Smooth muscle cell (in vitro differentiated cells): ENCODE measurements around the gene RASAL2. TPM values are rescaled to one million over a fixed set of nuclear protein-coding genes. Genes with fewer than 3 reads are reported as not detected.

ENCODE experiments used
- DNase-seq: peaks from one replicate; lab custom pipeline; 2025; ENCODE audit not compliant: unreplicated experiment; lab: John Stamatoyannopoulos, UW
- H2AFZ ChIP-seq: fragments of 200-600 bp; sonication (generic); 2 replicates; pipeline ENCODE4 v1.6.0; 2016; ENCODE audit warnings: antibody characterized with exemption, low read depth, mild to moderate bottlenecking
- H3F3A ChIP-seq: fragments of 200-600 bp; sonication (generic); 2 replicates; pipeline ENCODE4 v1.6.0; 2017; ENCODE audit warnings: antibody characterized with exemption, low read depth
- H3K27ac ChIP-seq: fragments of 200-600 bp; sonication (generic); 2 replicates; pipeline ENCODE4 v1.5.1; 2016; ENCODE audit warnings: low read depth, mild to moderate bottlenecking
- H3K27me3 ChIP-seq: fragments of 200-600 bp; sonication (generic); 2 replicates; pipeline ENCODE4 v1.6.1; 2016; ENCODE audit warnings: low read depth, mild to moderate bottlenecking
- H3K36me3 ChIP-seq: fragments of 200-600 bp; sonication (generic); 2 replicates; pipeline ENCODE4 v1.5.1; 2016; ENCODE audit warnings: low read depth
- H3K4me1 ChIP-seq: fragments of 200-600 bp; sonication (generic); 2 replicates; pipeline ENCODE4 v1.5.1; 2016; ENCODE audit warnings: low read depth
- H3K4me2 ChIP-seq: fragments of 200-600 bp; sonication (generic); 2 replicates; pipeline ENCODE4 v1.6.0; 2016; ENCODE audit warnings: mild to moderate bottlenecking
- H3K4me3 ChIP-seq: fragments of 200-600 bp; sonication (generic); 2 replicates; pipeline ENCODE4 v1.5.1; 2016; ENCODE audit warnings: mild to moderate bottlenecking
- H3K79me2 ChIP-seq: fragments of 200-600 bp; sonication (generic); 2 replicates; pipeline ENCODE4 v1.6.0; 2016; ENCODE audit warnings: low read depth, mild to moderate bottlenecking
- H3K9ac ChIP-seq: fragments of 200-600 bp; sonication (generic); 2 replicates; pipeline ENCODE4 v1.6.0; 2016; ENCODE audit warnings: low read depth
- H3K9me3 ChIP-seq: fragments of 200-600 bp; sonication (generic); replicated peaks from 2 replicates; pipeline ENCODE4 v1.5.1; 2016; ENCODE audit warnings: low read depth
- H4K20me1 ChIP-seq: fragments of 200-600 bp; sonication (generic); 2 replicates; pipeline ENCODE4 v1.6.0; 2016; ENCODE audit warnings: low read depth
- WGBS: methylation state at CpG from one replicate; pipeline ENCODE4 v1.1.7; 2016; ENCODE audit warnings: low lambda C conversion rate; 5-methylcytosine and 5-hydroxymethylcytosine counted together
- polyA plus RNA-seq: library from polyadenylated mRNA; unstranded; fragments of >200 nt; fragmentation: Nextera tagmentation; extraction: Ambion mirVana; gene quantifications from 2 replicates; pipeline ENCODE4 v1.2.1, GENCODE V29; 2016
- total RNA-seq: library from RNA; depleted of rRNA; stranded (reverse); fragments of >200 nt; gene quantifications from 2 replicates; pipeline ENCODE4 v1.2.3, GENCODE V29; 2014
- TF ChIP-seq, protein P1 (sequence below): fragments of 200-600 bp; sonication (generic); IDR thresholded peaks from 2 replicates; pipeline ENCODE4 v1.5.1; 2017; ENCODE audit warnings: borderline replicate concordance, mild to moderate bottlenecking, antibody characterized with exemption; ENCODE audit not compliant: insufficient read depth, poor library complexity, severe bottlenecking

The RASAL2 gene
- total and polyA plus RNA-seq, 2 experiments from 2014 or later, result 4.3 to 17.6 TPM

- Histone ChIP-seq H3K36me3 (no peaks in the 10 kb centered on the region), H3K9me3 (no peaks in the 10 kb centered on the region), H3K4me3 (no peak overlapping the region), H2AFZ (no peak overlapping the region), H3K4me1 (no peaks in the 10 kb centered on the region), H4K20me1 (peaks cover 81% of the 10 kb centered on the region), H3K9ac (no peak overlapping the region), H3K4me2 (no peak overlapping the region), H3F3A (no peaks in the 10 kb centered on the region), H3K79me2 (peaks cover 91% of the 10 kb centered on the region), H3K27ac (no peak overlapping the region), H3K27me3 (no peaks in the 10 kb centered on the region)
- TF ChIP-seq, protein P1, sequence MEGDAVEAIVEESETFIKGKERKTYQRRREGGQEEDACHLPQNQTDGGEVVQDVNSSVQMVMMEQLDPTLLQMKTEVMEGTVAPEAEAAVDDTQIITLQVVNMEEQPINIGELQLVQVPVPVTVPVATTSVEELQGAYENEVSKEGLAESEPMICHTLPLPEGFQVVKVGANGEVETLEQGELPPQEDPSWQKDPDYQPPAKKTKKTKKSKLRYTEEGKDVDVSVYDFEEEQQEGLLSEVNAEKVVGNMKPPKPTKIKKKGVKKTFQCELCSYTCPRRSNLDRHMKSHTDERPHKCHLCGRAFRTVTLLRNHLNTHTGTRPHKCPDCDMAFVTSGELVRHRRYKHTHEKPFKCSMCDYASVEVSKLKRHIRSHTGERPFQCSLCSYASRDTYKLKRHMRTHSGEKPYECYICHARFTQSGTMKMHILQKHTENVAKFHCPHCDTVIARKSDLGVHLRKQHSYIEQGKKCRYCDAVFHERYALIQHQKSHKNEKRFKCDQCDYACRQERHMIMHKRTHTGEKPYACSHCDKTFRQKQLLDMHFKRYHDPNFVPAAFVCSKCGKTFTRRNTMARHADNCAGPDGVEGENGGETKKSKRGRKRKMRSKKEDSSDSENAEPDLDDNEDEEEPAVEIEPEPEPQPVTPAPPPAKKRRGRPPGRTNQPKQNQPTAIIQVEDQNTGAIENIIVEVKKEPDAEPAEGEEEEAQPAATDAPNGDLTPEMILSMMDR, result no peak
- 97% methylated on average over 4 of the region's 4 CpGs for WGBS
- DNase-seq, result no peak
Observed at GRCh38 chr1:178102218-178102617, 8.3 kb downstream of the RASAL2 start.

GRCh38 chr1:178107823-178108222 is 13.9 kb downstream of the RASAL2 start:
- Histone ChIP-seq H3K4me1 (no peaks in the 10 kb centered on the region), H3F3A (no peaks in the 10 kb centered on the region), H3K4me3 (no peak overlapping the region), H2AFZ (no peak overlapping the region), H3K4me2 (no peak overlapping the region), H3K27ac (no peak overlapping the region), H3K9ac (no peak overlapping the region), H3K36me3 (no peaks in the 10 kb centered on the region), H3K27me3 (no peaks in the 10 kb centered on the region), H3K79me2 (peaks cover 75% of the 10 kb centered on the region), H4K20me1 (peaks cover 74% of the 10 kb centered on the region), H3K9me3 (no peaks in the 10 kb centered on the region)
- no peak for DNase-seq
- TF ChIP-seq, protein P1, result no peak
- WGBS, result 90% methylated on average over 1 of the region's 1 CpG

DNA sequence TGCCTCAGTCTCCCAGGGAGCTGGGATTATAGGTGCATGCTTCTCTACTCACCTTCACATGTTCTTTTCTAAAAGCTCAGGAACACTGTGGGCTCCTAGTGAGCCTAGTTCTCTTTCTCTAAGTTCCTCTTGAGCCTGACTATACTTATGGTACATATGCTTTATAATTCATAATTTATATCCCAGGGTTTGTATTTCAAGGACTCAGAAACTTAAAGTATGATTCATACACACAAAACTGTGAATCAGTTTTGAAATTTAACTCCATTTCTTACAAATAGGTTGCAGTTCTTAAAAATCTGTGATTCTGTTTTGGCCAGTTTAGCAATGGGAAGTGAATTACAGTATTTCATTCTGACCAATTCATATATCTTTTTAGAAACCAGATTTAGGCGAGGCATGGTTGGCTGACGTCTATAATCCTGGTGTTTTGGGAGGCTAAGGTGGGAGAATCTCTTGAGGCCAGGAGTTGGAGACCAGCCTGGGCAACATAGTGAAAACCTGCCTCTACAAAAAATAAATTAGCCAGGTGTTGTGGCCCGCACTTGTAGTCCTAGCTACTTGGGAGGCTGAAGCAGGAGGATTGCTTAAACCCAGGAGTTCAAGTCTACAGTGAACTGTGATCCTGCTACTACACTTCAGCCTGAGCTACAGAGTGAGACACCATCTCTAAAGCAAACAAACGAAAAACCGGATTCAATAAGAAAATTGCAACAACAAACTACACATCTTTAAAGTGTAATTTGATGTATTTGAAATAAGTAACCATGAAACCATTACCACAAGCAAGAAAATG is 15.6 kb downstream of the RASAL2 start:
- 93% methylated on average over 5 of the region's 5 CpGs for WGBS
- Histone ChIP-seq H3K9me3 (no peaks in the 10 kb centered on the region), H3K9ac (no peak overlapping the region), H4K20me1 (peaks cover 67% of the 10 kb centered on the region), H3K79me2 (peaks cover 68% of the 10 kb centered on the region), H3K4me3 (no peak overlapping the region), H3K4me1 (no peaks in the 10 kb centered on the region), H3K4me2 (no peak overlapping the region), H3K27ac (no peak overlapping the region), H3K36me3 (no peaks in the 10 kb centered on the region), H2AFZ (no peak overlapping the region), H3K27me3 (no peaks in the 10 kb centered on the region), H3F3A (no peaks in the 10 kb centered on the region)
- DNase-seq, result no peak
- TF ChIP-seq, protein P1, result no peak

GRCh38 chr1:178115260-178115659 is 21.4 kb downstream of the RASAL2 start:
- Histone ChIP-seq H3K9ac (no peak overlapping the region), H3K36me3 (no peaks in the 10 kb centered on the region), H3K79me2 (peaks cover 57% of the 10 kb centered on the region), H3K4me3 (no peak overlapping the region), H3K27me3 (no peaks in the 10 kb centered on the region), H3K9me3 (no peaks in the 10 kb centered on the region), H3F3A (no peaks in the 10 kb centered on the region), H2AFZ (no peak overlapping the region), H3K4me1 (no peaks in the 10 kb centered on the region), H3K4me2 (no peak overlapping the region), H4K20me1 (peaks cover 48% of the 10 kb centered on the region), H3K27ac (no peak overlapping the region)
- DNase-seq, result no peak
- TF ChIP-seq, protein P1, result no peak
